Keratinocyte (primary cell): ENCODE results near the gene FAM20B. TPM values are rescaled to one million over a fixed set of nuclear protein-coding genes. Genes with fewer than 3 reads are reported as not detected.
A peak's percentile ranks its signal among the peaks of the same experiment; 100 is the strongest.

Experiments used
- DNase-seq: peaks from one replicate; pipeline ENCODE4 v3.0.0-alpha.2; 2011; ENCODE audit warnings: low read depth, missing footprints, low spot score
- FAIRE-seq: peaks from 2 replicates; lab custom pipeline; 2011; peaks lifted over from hg19 to GRCh38; lab: Jason Lieb, UNC
- H2AFZ ChIP-seq: 2 replicates; pipeline ENCODE4 v1.6.0; 2012; ENCODE audit warnings: low read length, control low read depth, inconsistent platforms; ENCODE audit not compliant: control insufficient read depth
- H3K27ac ChIP-seq: 2 replicates; pipeline ENCODE4 v1.5.1; 2011; ENCODE audit warnings: low read length; ENCODE audit not compliant: control insufficient read depth, insufficient read depth
- H3K27me3 ChIP-seq: 3 replicates; pipeline ENCODE4 v1.6.0; 2011; ENCODE audit warnings: low read length; ENCODE audit not compliant: control insufficient read depth, insufficient read depth; ENCODE audit errors: extremely low read depth
- H3K36me3 ChIP-seq, 2 experiments: 2 replicates in 1 of 2; 3 replicates in 1 of 2; pipeline ENCODE4 v1.5.1; 2011; ENCODE audit warnings: low read length in 2 of 2, mild to moderate bottlenecking in 1 of 2; ENCODE audit not compliant: control insufficient read depth in 2 of 2, insufficient read depth in 2 of 2; ENCODE audit errors: extremely low read depth in 1 of 2
- H3K4me1 ChIP-seq: 3 replicates; pipeline ENCODE4 v1.5.1; 2011; ENCODE audit warnings: low read length; ENCODE audit not compliant: control insufficient read depth, insufficient read depth; ENCODE audit errors: extremely low read depth
- H3K4me2 ChIP-seq: 3 replicates; pipeline ENCODE4 v1.6.0; 2011; ENCODE audit warnings: low read depth, low read length; ENCODE audit not compliant: control insufficient read depth, insufficient read depth; ENCODE audit errors: extremely low read depth
- H3K4me3 ChIP-seq, 3 experiments: fragments of 200-600 bp in 1 of 3; sonication (generic) in 1 of 3; 2 replicates in 2 of 3; 3 replicates in 1 of 3; pipeline ENCODE4 v1.5.1; 2011 to 2016; ENCODE audit warnings: low read length in 3 of 3, mild to moderate bottlenecking in 3 of 3, control low read depth in 2 of 3, inconsistent platforms in 1 of 3, low read depth in 1 of 3, mixed read lengths in 1 of 3, mixed run types in 1 of 3, moderate library complexity in 1 of 3; ENCODE audit not compliant: control insufficient read depth in 2 of 3, insufficient read depth in 2 of 3; ENCODE audit errors: extremely low read depth in 1 of 3
- H3K79me2 ChIP-seq: 2 replicates; pipeline ENCODE4 v1.6.0; 2012; ENCODE audit warnings: low read length; ENCODE audit not compliant: control insufficient read depth, insufficient read depth
- H3K9ac ChIP-seq: 3 replicates; pipeline ENCODE4 v1.6.0; 2011; ENCODE audit warnings: low read length; ENCODE audit not compliant: control insufficient read depth, insufficient read depth; ENCODE audit errors: extremely low read depth
- H3K9me1 ChIP-seq: 3 replicates; pipeline ENCODE4 v1.6.0; 2011; ENCODE audit warnings: low read length; ENCODE audit not compliant: control insufficient read depth, insufficient read depth; ENCODE audit errors: extremely low read depth
- H3K9me3 ChIP-seq: 2 replicates; pipeline ENCODE4 v1.5.1; 2012; ENCODE audit warnings: low read depth, low read length; ENCODE audit not compliant: control insufficient read depth
- H4K20me1 ChIP-seq: 3 replicates; pipeline ENCODE4 v1.6.0; 2011; ENCODE audit warnings: low read length; ENCODE audit not compliant: control insufficient read depth, insufficient read depth; ENCODE audit errors: extremely low read depth
- CTCF ChIP-seq, 3 experiments: IDR thresholded peaks in 1 of 3; conservative IDR thresholded peaks in 1 of 3; optimal IDR thresholded peaks in 1 of 3; 2 replicates in 2 of 3; 3 replicates in 1 of 3; pipeline versions ENCODE3 to v1.5.1; 2011; ENCODE audit warnings: low read length in 3 of 3, mild to moderate bottlenecking in 3 of 3, moderate library complexity in 2 of 3, control low read depth in 1 of 3, inconsistent platforms in 1 of 3; ENCODE audit not compliant: insufficient read depth in 2 of 3; ENCODE audit errors: extremely low read depth in 1 of 3
- EZH2 ChIP-seq: IDR thresholded peaks from one replicate; pipeline ENCODE4 v1.6.1; 2012; ENCODE audit warnings: inconsistent platforms, mild to moderate bottlenecking, low read length, moderate library complexity
- dilution Hi-C: fragments of 300-500 bp; cut with MboI; formaldehyde crosslinking; loops from one replicate; pipeline ENCODE4 v1.7.0; 2020; ENCODE audit warnings: low sequenced_read_pairs; ENCODE audit not compliant: extremely low pct_ligation_motif_present
- polyA plus RNA-seq, 5 experiments: library from polyadenylated mRNA; depleted of rRNA in 3 of 5; stranded (reverse) in 3 of 5; stranded (forward) in 1 of 5; unstranded in 1 of 5; fragments of >200 nt; gene quantifications; 1 replicate in 1 of 5; 2 replicates in 3 of 5; 3 replicates in 1 of 5; pipeline versions ENCODE4 v1.2.1 to v1.2.3, GENCODE V29; 2011 to 2012; ENCODE audit warnings: missing spikeins in 2 of 5, low read depth in 1 of 5, low replicate concordance in 1 of 5

Gene FAM20B
- polyA plus RNA-seq, 1 donor (not counting 4 experiments of a cell fraction or from before 2014, with no cell fraction given), result 20.1 TPM

- no peak overlapping the region for H3K9ac ChIP-seq
- DNase-seq, result no peak
- no peaks in the 10 kb centered on the region for H3K27me3 ChIP-seq
- H4K20me1 ChIP-seq, result no peaks in the 10 kb centered on the region
- TF ChIP-seq EZH2 (no peak), CTCF (optimal IDR thresholded peaks at IDR 0.05 in 1 of 3, IDR thresholded peaks at IDR 0.05 in 1 of 3, conservative IDR thresholded peaks at IDR 0.05 in 1 of 3; ENCODE audit: extremely low read depth in 1 of 3, insufficient read depth in 2 of 3, low read length in 3 of 3) (no peak)
- H3K4me2 ChIP-seq, result no peak overlapping the region
- no peak overlapping the region for H2AFZ ChIP-seq
- H3K4me3 ChIP-seq, result no peak overlapping the region
- H3K9me1 ChIP-seq, result no peaks in the 10 kb centered on the region
- dilution Hi-C loops, result no loop called here
- no peak for FAIRE-seq
- peaks cover 19% of the 10 kb centered on the region for H3K4me1 ChIP-seq
- no peaks in the 10 kb centered on the region for H3K9me3 ChIP-seq
- H3K79me2 ChIP-seq, result no peaks in the 10 kb centered on the region
- H3K27ac ChIP-seq, result no peak overlapping the region
- H3K36me3 ChIP-seq, result no peaks in the 10 kb centered on the region
These were observed 10.3 kb upstream of the FAM20B start for GRCh38 chr1:179015396-179015795.

GRCh38 chr1:179016706-179017382 is 8.8 kb upstream of the FAM20B start:
- Histone ChIP-seq H3K9me3 (no peaks in the 10 kb centered on the region), H4K20me1 (no peaks in the 10 kb centered on the region), H3K27me3 (no peaks in the 10 kb centered on the region), H2AFZ (no peak overlapping the region), H3K27ac (no peak overlapping the region), H3K4me1 (peaks cover 19% of the 10 kb centered on the region), H3K4me3 (no peak overlapping the region), H3K79me2 (no peaks in the 10 kb centered on the region), H3K36me3 (no peaks in the 10 kb centered on the region), H3K9me1 (no peaks in the 10 kb centered on the region), H3K9ac (no peak overlapping the region), H3K4me2 (peak overlapping the region; percentile 4)
- FAIRE-seq (peak; percentile 20), DNase-seq (peak; percentile 71)
- TF ChIP-seq EZH2 (no peak), CTCF (optimal IDR thresholded peaks at IDR 0.05 in 1 of 3, IDR thresholded peaks at IDR 0.05 in 1 of 3, conservative IDR thresholded peaks at IDR 0.05 in 1 of 3; ENCODE audit: extremely low read depth in 1 of 3, insufficient read depth in 2 of 3, low read length in 3 of 3) (no peak)
- dilution Hi-C loops, result no loop called here
